Type B pancreatic cell (in vitro differentiated cells): Measurements from ENCODE around the gene TICAM1. TPM values are rescaled to one million over a fixed set of nuclear protein-coding genes. Genes with fewer than 3 reads are reported as not detected.
A peak's percentile ranks its signal among the peaks of the same experiment; 100 is the strongest.

Experiments
- DNase-seq: peaks from one replicate; pipeline ENCODE4 v3.0.0; 2021; ENCODE audit warnings: mixed read lengths; ENCODE audit not compliant: unreplicated experiment; ENCODE audit errors: extremely low spot score
- H3K27ac Mint-ChIP-seq: 2 replicates; pipeline ENCODE4 v1.8.0; 2021; ENCODE audit warnings: mild to moderate bottlenecking, mixed read lengths
- H3K27me3 Mint-ChIP-seq: 2 replicates; pipeline ENCODE4 v1.8.0; 2021; ENCODE audit warnings: mixed read lengths
- H3K36me3 Mint-ChIP-seq: 2 replicates; pipeline ENCODE4 v1.8.0; 2021; ENCODE audit warnings: mixed read lengths
- H3K4me1 Mint-ChIP-seq: one replicate; pipeline ENCODE4 v1.8.0; 2021; ENCODE audit warnings: mixed read lengths; ENCODE audit not compliant: unreplicated experiment
- H3K4me3 Mint-ChIP-seq: 2 replicates; pipeline ENCODE4 v1.8.0; 2021; ENCODE audit warnings: mild to moderate bottlenecking, mixed read lengths
- H3K9me3 Mint-ChIP-seq: 2 replicates; pipeline ENCODE4 v1.8.0; 2021; ENCODE audit warnings: mixed read lengths
- microRNA-seq: library from miRNA; unstranded; fragments of <30 nt; microRNA quantifications from one replicate; pipeline ENCODE4, GENCODE V29; 2020
- total RNA-seq: library from RNA; stranded (reverse); gene quantifications from 2 replicates; pipeline ENCODE4 v1.2.1, GENCODE V29; 2021; ENCODE audit warnings: low replicate concordance
- TF ChIP-seq, protein P1 (sequence below): fragments of 200-600 bp; sonication (generic); conservative IDR thresholded peaks from 2 replicates; pipeline ENCODE4 v1.5.0; 2021; ENCODE audit warnings: antibody characterized with exemption, mild to moderate bottlenecking

TICAM1 gene
- total RNA-seq, 1 donor from 2014 or later: 8.3 TPM

DNA sequence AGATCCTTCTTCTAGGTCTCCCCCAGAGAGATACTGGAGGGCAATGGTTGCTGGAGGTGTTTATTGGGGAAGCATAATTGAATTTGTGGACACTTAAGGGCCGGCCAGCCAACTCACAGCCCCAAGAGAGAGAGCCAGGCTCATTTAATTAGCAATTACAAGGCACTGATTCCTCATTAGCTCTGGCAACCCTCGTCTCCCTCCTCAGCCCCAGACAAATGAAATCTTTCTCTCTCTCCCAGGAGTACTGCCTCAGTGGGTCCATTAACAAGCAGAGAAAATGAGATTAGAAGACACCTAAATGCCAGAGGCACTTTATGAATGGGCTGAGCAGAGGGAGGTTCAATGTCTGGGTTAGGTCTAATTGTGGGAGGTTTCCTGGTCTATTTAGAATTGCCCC lies 58.9 kb downstream of the TICAM1 start:
- Mint-ChIP-seq H3K9me3 (peaks cover 4% of the 10 kb centered on the region), H3K4me1 (peaks cover 5% of the 10 kb centered on the region), H3K27ac (peak overlapping the region; percentile 6), H3K4me3 (no peak overlapping the region), H3K36me3 (no peaks in the 10 kb centered on the region), H3K27me3 (peaks cover 34% of the 10 kb centered on the region)
- no peak for DNase-seq
- TF ChIP-seq, protein P1, sequence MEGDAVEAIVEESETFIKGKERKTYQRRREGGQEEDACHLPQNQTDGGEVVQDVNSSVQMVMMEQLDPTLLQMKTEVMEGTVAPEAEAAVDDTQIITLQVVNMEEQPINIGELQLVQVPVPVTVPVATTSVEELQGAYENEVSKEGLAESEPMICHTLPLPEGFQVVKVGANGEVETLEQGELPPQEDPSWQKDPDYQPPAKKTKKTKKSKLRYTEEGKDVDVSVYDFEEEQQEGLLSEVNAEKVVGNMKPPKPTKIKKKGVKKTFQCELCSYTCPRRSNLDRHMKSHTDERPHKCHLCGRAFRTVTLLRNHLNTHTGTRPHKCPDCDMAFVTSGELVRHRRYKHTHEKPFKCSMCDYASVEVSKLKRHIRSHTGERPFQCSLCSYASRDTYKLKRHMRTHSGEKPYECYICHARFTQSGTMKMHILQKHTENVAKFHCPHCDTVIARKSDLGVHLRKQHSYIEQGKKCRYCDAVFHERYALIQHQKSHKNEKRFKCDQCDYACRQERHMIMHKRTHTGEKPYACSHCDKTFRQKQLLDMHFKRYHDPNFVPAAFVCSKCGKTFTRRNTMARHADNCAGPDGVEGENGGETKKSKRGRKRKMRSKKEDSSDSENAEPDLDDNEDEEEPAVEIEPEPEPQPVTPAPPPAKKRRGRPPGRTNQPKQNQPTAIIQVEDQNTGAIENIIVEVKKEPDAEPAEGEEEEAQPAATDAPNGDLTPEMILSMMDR: no peak

DNA sequence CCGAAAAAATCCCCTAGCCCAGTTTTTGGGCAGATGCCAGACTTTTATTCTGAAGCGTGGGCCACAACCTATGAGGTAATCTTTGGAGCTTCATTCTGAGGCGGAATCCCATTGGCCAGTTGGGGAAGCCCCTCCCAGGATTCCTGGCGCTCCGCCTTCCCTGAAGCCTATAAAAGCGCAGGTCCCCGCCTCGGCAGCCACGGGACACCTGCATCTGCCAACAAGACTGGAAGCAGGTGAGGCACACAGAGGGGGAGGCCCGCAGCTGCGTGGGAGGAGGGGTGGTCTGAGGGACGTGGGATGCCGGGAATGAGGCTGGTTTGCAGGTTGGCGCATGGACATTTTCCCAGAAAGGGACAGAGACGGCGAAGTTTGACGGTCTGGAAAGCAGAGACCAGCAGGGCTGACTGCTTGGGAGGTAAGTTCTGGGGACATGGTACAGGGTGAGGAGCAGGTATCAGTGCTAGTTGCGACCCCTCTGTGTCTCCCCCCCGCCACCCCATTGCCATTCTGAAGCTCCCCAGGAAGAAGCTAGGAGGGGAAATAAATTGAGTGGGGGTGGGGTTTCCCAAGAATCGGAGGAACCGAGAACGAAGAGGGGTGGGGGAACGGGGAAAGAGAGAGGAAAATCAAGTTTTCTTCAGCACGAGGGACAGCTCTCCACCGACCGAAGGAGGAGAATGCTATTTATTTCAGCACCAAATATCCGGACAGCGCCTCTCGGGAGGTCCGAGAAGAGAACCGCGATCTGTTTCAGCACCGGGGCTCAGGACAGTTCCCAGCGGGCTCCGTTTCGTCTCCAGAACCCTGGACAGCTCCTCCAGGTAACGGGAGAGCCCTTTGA lies 62.4 kb downstream of the TICAM1 start:
- Mint-ChIP-seq H3K9me3 (peaks cover 4% of the 10 kb centered on the region), H3K4me3 (peak overlapping the region; percentile 78), H3K27me3 (peaks cover 25% of the 10 kb centered on the region), H3K4me1 (peaks cover 9% of the 10 kb centered on the region), H3K36me3 (no peaks in the 10 kb centered on the region), H3K27ac (peak overlapping the region; percentile 39)
- DNase-seq: peak; percentile 91
- TF ChIP-seq, protein P1: no peak

Small RNAs within 50 kb of the gene (microRNA-seq; reads per million reads assigned to microRNA genes)
- 14.6 reads per million, percentile 38 among the genes with 10 or more reads in this experiment for gene MIR7-3

Other genes with a start within 250 kb of the TICAM1 start
- gene TNFAIP8L1, start 192.2 kb downstream of the TICAM1 start, total RNA-seq: 4.3 and 8.9 TPM in 2 replicates
- 57.5 and 63.7 TPM in 2 replicates for gene MYDGF, start 161.4 kb downstream of the TICAM1 start, total RNA-seq
- gene DPP9, start 107.9 kb downstream of the TICAM1 start, total RNA-seq: 42.9 and 47.8 TPM in 2 replicates
- 13.3 and 13.7 TPM in 2 replicates for gene FEM1A, start 40.0 kb downstream of the TICAM1 start, total RNA-seq
- 53.9 and 77.4 TPM in 2 replicates for gene PLIN3, start 36.0 kb upstream of the TICAM1 start, total RNA-seq
- gene ARRDC5, start 71.2 kb upstream of the TICAM1 start, total RNA-seq: not detected in 2 replicates
- 29.2 and 79.1 TPM in 2 replicates for gene UHRF1, start 77.8 kb upstream of the TICAM1 start, total RNA-seq
- gene KDM4B, start 137.4 kb upstream of the TICAM1 start, total RNA-seq: 34.3 and 48.8 TPM in 2 replicates